ENCODE data around the gene EVA1A. TPM values are rescaled to one million over a fixed set of nuclear protein-coding genes. Genes with fewer than 3 reads are reported as not detected.

EVA1A gene
- total and polyA plus RNA-seq, 8 donors, result 1.3 to 4.7 (median 2.4) TPM; not detected in 3

DNA sequence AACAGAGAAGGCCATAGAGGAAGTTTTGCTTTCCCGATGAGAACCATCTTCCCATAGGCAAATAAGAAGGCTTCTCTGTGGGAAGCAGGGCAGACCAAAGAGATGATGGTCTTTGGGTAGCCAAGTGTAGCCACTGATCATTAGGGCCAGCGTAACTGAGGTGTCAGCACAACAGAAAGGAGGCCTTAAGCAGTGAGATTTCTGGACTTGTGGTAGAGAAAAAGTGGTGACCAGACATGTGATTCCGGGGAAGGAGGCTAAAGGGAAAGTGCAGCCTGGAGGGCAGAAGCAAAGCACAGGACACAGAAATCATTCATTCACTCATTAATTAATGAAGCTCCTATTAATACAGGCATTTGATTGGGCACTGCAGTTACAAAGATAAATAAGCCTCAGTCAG, 15.4 kb downstream of the EVA1A start:
- Histone ChIP-seq H3K27ac (no peak overlapping the region), H3K9me3 (no peaks in the 10 kb centered on the region), H3K4me1 (no peaks in the 10 kb centered on the region), H3K36me3 (no peaks in the 10 kb centered on the region), H3K4me3 (no peak overlapping the region), H3K27me3 (no peaks in the 10 kb centered on the region)
- intact Hi-C loops (cut with DNase I; ENCODE audit: low total_unique reads), result no loop called here
- no peak for TF ChIP-seq CTCF (IDR thresholded peaks at IDR 0.05)
- TF ChIP-seq EP300 (IDR thresholded peaks at IDR 0.05), result no peak
- no peak for TF ChIP-seq POLR2AphosphoS5 (IDR thresholded peaks at IDR 0.05)
- no peak for TF ChIP-seq POLR2A (IDR thresholded peaks at IDR 0.05)
- 89 to 93% (median 91%) methylated on average over 3 of the region's 3 CpGs for WGBS, 5 donors
- DNase-seq, result no peak

- intact Hi-C loops (cut with DNase I; ENCODE audit: low total_unique reads), result no loop called here
- TF ChIP-seq EP300 (IDR thresholded peaks at IDR 0.05) (no peak), POLR2AphosphoS5 (IDR thresholded peaks at IDR 0.05) (no peak), POLR2A (IDR thresholded peaks at IDR 0.05) (no peak), CTCF (IDR thresholded peaks at IDR 0.05) (no peak)
- DNase-seq, result no peak
- 65 to 78% (median 73%) methylated on average over 4 of the region's 4 CpGs for WGBS, 5 donors
- Histone ChIP-seq H3K4me1 (no peaks in the 10 kb centered on the region), H3K36me3 (no peaks in the 10 kb centered on the region), H3K4me3 (no peak overlapping the region), H3K27me3 (no peaks in the 10 kb centered on the region), H3K27ac (no peak overlapping the region), H3K9me3 (no peaks in the 10 kb centered on the region)
Measured at GRCh38 chr2:75543446-75543845, 17.3 kb downstream of the EVA1A start.

GRCh38 chr2:75541430-75541829, 19.3 kb downstream of the EVA1A start:
- intact Hi-C loops (cut with DNase I; ENCODE audit: low total_unique reads), result no loop called here
- no peaks in the 10 kb centered on the region for H3K27me3 ChIP-seq
- H3K9me3 ChIP-seq, result no peaks in the 10 kb centered on the region
- H3K4me3 ChIP-seq, result no peak overlapping the region
- H3K36me3 ChIP-seq, result no peaks in the 10 kb centered on the region
- no peak overlapping the region for H3K27ac ChIP-seq
- 90 to 100% (median 96%) methylated on average over 3 of the region's 3 CpGs for WGBS, 5 donors
- H3K4me1 ChIP-seq, result no peaks in the 10 kb centered on the region
- no peak for TF ChIP-seq POLR2AphosphoS5 (IDR thresholded peaks at IDR 0.05)
- TF ChIP-seq POLR2A (IDR thresholded peaks at IDR 0.05), result no peak
- TF ChIP-seq EP300 (IDR thresholded peaks at IDR 0.05), result no peak
- no peak for TF ChIP-seq CTCF (IDR thresholded peaks at IDR 0.05)
- no peak for DNase-seq

- no peak for DNase-seq
- no peaks in the 10 kb centered on the region for H3K9me3 ChIP-seq
- no peaks in the 10 kb centered on the region for H3K36me3 ChIP-seq
- H3K4me3 ChIP-seq, result no peak overlapping the region
- no peak overlapping the region for H3K27ac ChIP-seq
- H3K27me3 ChIP-seq, result no peaks in the 10 kb centered on the region
- TF ChIP-seq CTCF (IDR thresholded peaks at IDR 0.05) (no peak), EP300 (IDR thresholded peaks at IDR 0.05) (no peak)
- no peaks in the 10 kb centered on the region for H3K4me1 ChIP-seq
- 82 to 95% (median 88%) methylated on average over 4 of the region's 4 CpGs for WGBS, 5 donors
- intact Hi-C loops (cut with DNase I; ENCODE audit: low total_unique reads), result no loop called here
Measured at GRCh38 chr2:75540994-75541393, 19.7 kb downstream of the EVA1A start.

Measured in stomach (tissue), 9 donors.